K562 (cell line): ENCODE data around the gene OSM. TPM values are rescaled to one million over a fixed set of nuclear protein-coding genes. Genes with fewer than 3 reads are reported as not detected.

ENCODE experiments used
- DIDO1 ChIP-seq: fragments of 450-650 bp; IDR thresholded peaks from 2 replicates; pipeline ENCODE4 v1.6.1; 2016; ENCODE audit warnings: low read depth, missing biosample characterization, missing genetic modification characterization
- E2F8 ChIP-seq: fragments of 450-650 bp; IDR thresholded peaks from 2 replicates; pipeline ENCODE4 v1.7.1; 2018; ENCODE audit warnings: mild to moderate bottlenecking, low read depth; ENCODE audit not compliant: partially characterized antibody
- FOSL1 ChIP-seq: fragments of 200-800 bp; sonication (Bioruptor generic); conservative IDR thresholded peaks from 2 replicates; pipeline ENCODE4 v1.6.1; 2016; ENCODE audit warnings: missing genetic modification characterization, missing compliant biosample characterization
- GABPB1 ChIP-seq: sonication (generic); formaldehyde crosslinking; IDR thresholded peaks from 2 replicates; pipeline ENCODE4 v1.8.0; 2022; ENCODE audit warnings: mild to moderate bottlenecking, missing genetic modification reagents
- MGA ChIP-seq: fragments of 450-650 bp; IDR thresholded peaks from 2 replicates; pipeline ENCODE4 v1.6.1; 2016; ENCODE audit warnings: mild to moderate bottlenecking, moderate library complexity
- NFRKB ChIP-seq: fragments of 450-650 bp; IDR thresholded peaks from 2 replicates; pipeline ENCODE4 v1.6.1; 2016; ENCODE audit warnings: low read depth
- RCOR1 ChIP-seq, 2 experiments: IDR thresholded peaks; 2 replicates each; pipeline ENCODE4 v1.6.1; 2012; ENCODE audit warnings: low read depth in 2 of 2, low read length in 2 of 2, borderline replicate concordance in 1 of 2, improper control_type of control experiment in 1 of 2
- TAL1 ChIP-seq: fragments of 450-650 bp; IDR thresholded peaks from 2 replicates; pipeline ENCODE4 v1.6.1; 2016; ENCODE audit warnings: mild to moderate bottlenecking
- TEAD4 ChIP-seq, 2 experiments: sonication (generic) in 1 of 2; formaldehyde crosslinking in 1 of 2; IDR thresholded peaks; 2 replicates each; pipeline versions ENCODE4 v1.6.1 to v1.8.0; 2012 to 2022; ENCODE audit warnings: borderline replicate concordance in 1 of 2, inconsistent platforms in 1 of 2, low read length in 1 of 2, mild to moderate bottlenecking in 1 of 2, missing genetic modification reagents in 1 of 2
- XRCC5 ChIP-seq: fragments of 200-400 bp; formaldehyde crosslinking; IDR thresholded peaks from 2 replicates; pipeline ENCODE4 v1.6.1; 2017; ENCODE audit warnings: low read depth, mild to moderate bottlenecking, low read length
- polyA plus RNA-seq, 8 experiments: library from polyadenylated mRNA; depleted of rRNA in 4 of 8; stranded (reverse) in 5 of 8; unstranded in 3 of 8; fragments of >200 nt; fragmentation: Nextera tagmentation in 2 of 8; fragmentation: Illumina TruSeq in 1 of 8; extraction: Ambion mirVana in 2 of 8; extraction: Trizol in 1 of 8; gene quantifications; 2 replicates each; pipeline versions ENCODE4 v1.2.1 to v1.2.3, GENCODE V29; 2011 to 2014; ENCODE audit warnings: inconsistent platforms in 1 of 8, missing spikeins in 1 of 8
- total RNA-seq, 7 experiments: library from RNA; depleted of rRNA in 6 of 7; stranded (reverse); fragments of >200 nt in 6 of 7; fragmentation: Illumina TruSeq in 2 of 7; extraction: Trizol in 2 of 7; gene quantifications; 2 replicates each; pipeline versions ENCODE4 v1.2.1 to v1.2.3, GENCODE V29; 2011 to 2021; ENCODE audit warnings: low replicate concordance in 1 of 7
- TF ChIP-seq, protein P1 (sequence below): fragments of 450-650 bp; formaldehyde crosslinking; IDR thresholded peaks from 2 replicates; pipeline ENCODE4 v1.4.0; 2022; ENCODE audit warnings: mild to moderate bottlenecking, moderate library complexity
- TF ChIP-seq, protein P2 (sequence below), 2 experiments: fragments of 450-650 bp; IDR thresholded peaks; 2 replicates each; pipeline ENCODE4 v1.6.1; 2016

Gene OSM
- total and polyA plus RNA-seq, 9 of the 15 experiments (the other 6 are each of a cell fraction or from before 2014, with no cell fraction given) = 0.22 TPM; not detected in 8

DNA sequence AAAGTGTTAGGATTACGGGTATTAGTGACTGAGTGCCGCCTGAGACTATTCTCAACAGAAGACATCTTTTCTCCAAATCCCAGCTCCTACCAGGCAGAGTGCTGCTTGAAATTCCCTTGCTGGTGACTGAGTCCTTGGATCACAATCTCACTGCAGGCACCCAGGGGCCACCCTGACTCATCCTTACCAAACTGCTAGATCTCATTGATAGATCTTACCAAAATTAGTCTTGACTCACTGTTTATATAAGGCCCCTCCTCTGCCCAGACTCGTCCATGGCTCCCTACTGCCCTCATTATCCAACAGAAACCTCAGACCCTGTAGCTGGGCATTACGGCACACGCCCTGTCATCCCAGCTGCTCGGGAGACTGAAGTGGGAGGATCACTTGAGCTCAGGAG is 45.4 kb upstream of the OSM start (continued):
- TF ChIP-seq DIDO1 (tag) = no peak
- TF ChIP-seq GABPB1 (CRISPR knock-in tag) = no peak
- TF ChIP-seq E2F8 = no peak
- TF ChIP-seq TEAD4 (IDR thresholded peaks at IDR 0.05; ENCODE audit: low read length) = no peak
- no peak for TF ChIP-seq TEAD4 (CRISPR knock-in tag; IDR thresholded peaks at IDR 0.05; ENCODE audit: borderline replicate concordance)
- TF ChIP-seq FOSL1 = peak; percentile 82
- no peak for TF ChIP-seq XRCC5
- TF ChIP-seq, protein P1, sequence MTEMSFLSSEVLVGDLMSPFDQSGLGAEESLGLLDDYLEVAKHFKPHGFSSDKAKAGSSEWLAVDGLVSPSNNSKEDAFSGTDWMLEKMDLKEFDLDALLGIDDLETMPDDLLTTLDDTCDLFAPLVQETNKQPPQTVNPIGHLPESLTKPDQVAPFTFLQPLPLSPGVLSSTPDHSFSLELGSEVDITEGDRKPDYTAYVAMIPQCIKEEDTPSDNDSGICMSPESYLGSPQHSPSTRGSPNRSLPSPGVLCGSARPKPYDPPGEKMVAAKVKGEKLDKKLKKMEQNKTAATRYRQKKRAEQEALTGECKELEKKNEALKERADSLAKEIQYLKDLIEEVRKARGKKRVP (CRISPR knock-in tag) = no peak
- TF ChIP-seq TAL1 = no peak
- TF ChIP-seq, protein P2, sequence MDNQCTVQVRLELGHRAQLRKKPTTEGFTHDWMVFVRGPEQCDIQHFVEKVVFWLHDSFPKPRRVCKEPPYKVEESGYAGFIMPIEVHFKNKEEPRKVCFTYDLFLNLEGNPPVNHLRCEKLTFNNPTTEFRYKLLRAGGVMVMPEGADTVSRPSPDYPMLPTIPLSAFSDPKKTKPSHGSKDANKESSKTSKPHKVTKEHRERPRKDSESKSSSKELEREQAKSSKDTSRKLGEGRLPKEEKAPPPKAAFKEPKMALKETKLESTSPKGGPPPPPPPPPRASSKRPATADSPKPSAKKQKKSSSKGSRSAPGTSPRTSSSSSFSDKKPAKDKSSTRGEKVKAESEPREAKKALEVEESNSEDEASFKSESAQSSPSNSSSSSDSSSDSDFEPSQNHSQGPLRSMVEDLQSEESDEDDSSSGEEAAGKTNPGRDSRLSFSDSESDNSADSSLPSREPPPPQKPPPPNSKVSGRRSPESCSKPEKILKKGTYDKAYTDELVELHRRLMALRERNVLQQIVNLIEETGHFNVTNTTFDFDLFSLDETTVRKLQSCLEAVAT (IDR thresholded peaks at IDR 0.05) = no peak
- no peak for TF ChIP-seq MGA
- no peak for TF ChIP-seq NFRKB
- no peak for TF ChIP-seq RCOR1 (IDR thresholded peaks at IDR 0.05; ENCODE audit: borderline replicate concordance in 1 of 2, low read depth in 2 of 2, low read length in 2 of 2)
